HepG2 (cell line): ENCODE results near the gene GPRC5D. TPM values are rescaled to one million over a fixed set of nuclear protein-coding genes. Genes with fewer than 3 reads are reported as not detected.

Experiments
- ATAC-seq: fragments of 200-7000 bp; cut with Tn5 transposase; 3 replicates; pipeline ENCODE4 v1.9.1; 2020; ENCODE audit warnings: mild to moderate bottlenecking, moderate library complexity
- BruUV-seq: library from RNA; stranded (reverse); fragments of 400-500 nt; replicated peaks from 2 replicates; lab custom pipeline; 2021; lab: Mats Ljungman, UMichigan
- CTCF ChIA-PET: fragments of 300-600 bp; formaldehyde crosslinking; extraction: SDS; loops from one replicate; lab custom pipeline; 2021; ENCODE audit warnings: low total read pairs, inconsistent platforms, low intra/inter-chr PET ratio; lab: Yijun Ruan, JAX
- POLR2A ChIA-PET: fragments of 350-600 bp; sonication (Branson Sonifier 250); formaldehyde crosslinking; loops from one replicate; lab custom pipeline; 2020; ENCODE audit warnings: antibody characterized with exemption, inconsistent platforms; lab: Yijun Ruan, JAX
- DNase-seq: peaks from one replicate; pipeline ENCODE4 v3.0.0-alpha.2; 2015; ENCODE audit warnings: low spot score
- FAIRE-seq: peaks from 3 replicates; lab custom pipeline; 2011; peaks lifted over from hg19 to GRCh38; lab: Jason Lieb, UNC
- H2AFZ ChIP-seq: one replicate; pipeline ENCODE4 v1.6.1; 2011; ENCODE audit warnings: low read length, inconsistent platforms
- H3K27ac ChIP-seq: fragments of 300-600 bp; 3 replicates; pipeline ENCODE4 v1.8.0; 2011; ENCODE audit warnings: mixed run types, mild to moderate bottlenecking, mixed read lengths, low read length, inconsistent platforms; ENCODE audit not compliant: insufficient read depth; ENCODE audit errors: extremely low read length
- H3K27me3 ChIP-seq, 2 experiments: fragments of 200-600 bp in 1 of 2; 2 replicates in 1 of 2; 3 replicates in 1 of 2; pipeline versions ENCODE4 v1.6.0 to v1.8.0; 2011; ENCODE audit warnings: low read length in 2 of 2, mild to moderate bottlenecking in 2 of 2, moderate library complexity in 2 of 2, inconsistent platforms in 1 of 2; ENCODE audit not compliant: insufficient read depth in 2 of 2, control insufficient read depth in 1 of 2
- H3K36me3 ChIP-seq, 2 experiments: fragments of 200-600 bp in 1 of 2; replicated peaks in 1 of 2; 2 replicates in 1 of 2; 3 replicates in 1 of 2; pipeline versions ENCODE4 v1.5.1 to v1.8.0; 2011; ENCODE audit warnings: low read length in 2 of 2, inconsistent platforms in 1 of 2; ENCODE audit not compliant: insufficient read depth in 2 of 2, control insufficient read depth in 1 of 2
- H3K4me1 ChIP-seq: 2 replicates; pipeline ENCODE4 v1.5.1; 2012; ENCODE audit warnings: low read length, inconsistent platforms; ENCODE audit not compliant: insufficient read depth
- H3K4me2 ChIP-seq: 2 replicates; pipeline ENCODE4 v1.6.0; 2011; ENCODE audit warnings: low read depth, low read length, inconsistent platforms
- H3K4me3 ChIP-seq, 3 experiments: fragments of 200-600 bp in 1 of 3; sonication (generic), shearing (Covaris generic) in 1 of 3; replicated peaks in 1 of 3; 2 replicates each; pipeline ENCODE4 v1.5.1; 2011 to 2016; ENCODE audit warnings: low read length in 3 of 3, inconsistent platforms in 2 of 3, low read depth in 2 of 3, mild to moderate bottlenecking in 2 of 3, control low read depth in 1 of 3, mixed read lengths in 1 of 3; ENCODE audit not compliant: insufficient read depth in 1 of 3
- H3K79me2 ChIP-seq: one replicate; pipeline ENCODE4 v1.6.1; 2011; ENCODE audit warnings: low read length, inconsistent platforms; ENCODE audit not compliant: insufficient read depth
- H3K9ac ChIP-seq: 2 replicates; pipeline ENCODE4 v1.6.0; 2011; ENCODE audit warnings: mild to moderate bottlenecking, low read depth, low read length, inconsistent platforms; ENCODE audit not compliant: insufficient read depth
- H3K9me3 ChIP-seq: 2 replicates; pipeline ENCODE4 v1.5.1; 2012; ENCODE audit warnings: mild to moderate bottlenecking, low read length
- H4K20me1 ChIP-seq: 2 replicates; pipeline ENCODE4 v1.6.0; 2011; ENCODE audit warnings: inconsistent platforms, mild to moderate bottlenecking, low read length, moderate library complexity; ENCODE audit not compliant: insufficient read depth
- CBFB ChIP-seq: sonication (generic); formaldehyde crosslinking; IDR thresholded peaks from 2 replicates; pipeline ENCODE4 v1.4.0; 2020; ENCODE audit warnings: missing genetic modification reagents
- EED ChIP-seq: sonication (generic); formaldehyde crosslinking; IDR thresholded peaks from 2 replicates; pipeline ENCODE4 v1.5.0; 2020; ENCODE audit warnings: mild to moderate bottlenecking, missing genetic modification reagents
- ESRRA ChIP-seq: sonication (generic); formaldehyde crosslinking; IDR thresholded peaks from 2 replicates; pipeline ENCODE4 v1.5.1; 2020; ENCODE audit warnings: mild to moderate bottlenecking, low read depth, missing genetic modification reagents
- FOXO1 ChIP-seq: sonication (generic); formaldehyde crosslinking; IDR thresholded peaks from 2 replicates; pipeline ENCODE4 v1.4.0; 2020; ENCODE audit warnings: missing genetic modification reagents
- GABPB1 ChIP-seq: IDR thresholded peaks from 2 replicates; pipeline ENCODE4 v1.6.1; 2016; ENCODE audit warnings: mild to moderate bottlenecking, missing genetic modification reagents, moderate library complexity, missing compliant biosample characterization
- HMG20A ChIP-seq: IDR thresholded peaks from 2 replicates; pipeline ENCODE4 v1.6.1; 2016; ENCODE audit warnings: borderline replicate concordance
- NFATC3 ChIP-seq: sonication (generic); formaldehyde crosslinking; IDR thresholded peaks from 2 replicates; pipeline ENCODE4 v1.5.1; 2020; ENCODE audit warnings: mild to moderate bottlenecking, missing genetic modification reagents
- REPIN1 ChIP-seq: sonication (generic); formaldehyde crosslinking; IDR thresholded peaks from 2 replicates; pipeline ENCODE4 v1.8.0; 2022; ENCODE audit warnings: missing genetic modification reagents, low read depth, mild to moderate bottlenecking, borderline replicate concordance
- SRY ChIP-seq: sonication (generic); formaldehyde crosslinking; IDR thresholded peaks from 2 replicates; pipeline ENCODE4 v1.8.0; 2022; ENCODE audit warnings: mild to moderate bottlenecking, missing genetic modification reagents
- ZFP62 ChIP-seq: sonication (generic); formaldehyde crosslinking; IDR thresholded peaks from 2 replicates; pipeline ENCODE4 v1.4.0; 2020; ENCODE audit warnings: missing genetic modification reagents
- ZNF432 ChIP-seq: sonication (generic); formaldehyde crosslinking; IDR thresholded peaks from 2 replicates; pipeline ENCODE4 v1.5.0; 2020; ENCODE audit warnings: missing genetic modification reagents, mild to moderate bottlenecking, borderline replicate concordance
- ZNF501 ChIP-seq: sonication (generic); formaldehyde crosslinking; IDR thresholded peaks from 2 replicates; pipeline ENCODE4 v1.5.1; 2020; ENCODE audit warnings: mild to moderate bottlenecking, moderate library complexity, missing genetic modification reagents
- ZNF792 ChIP-seq: IDR thresholded peaks from 2 replicates; pipeline ENCODE4 v1.6.1; 2016
- ZNF878 ChIP-seq: sonication (generic); formaldehyde crosslinking; IDR thresholded peaks from 2 replicates; pipeline ENCODE4 v1.8.1; 2023; ENCODE audit warnings: mild to moderate bottlenecking, missing genetic modification reagents, moderate library complexity
- WGBS: methylation state at CpG from one replicate; pipeline ENCODE4 v1.1.6; 2017; ENCODE audit warnings: low lambda C conversion rate; 5-methylcytosine and 5-hydroxymethylcytosine counted together
- in situ Hi-C: cut with HindIII; loops from 2 replicates; pipeline ENCODE4 v1.10.0; 2017; ENCODE audit warnings: low pct_unique_long_range_greater_than_20kb; ENCODE audit not compliant: extremely low pct_ligation_motif_present
- intact Hi-C: fragments of 100-400 bp; cut with micrococcal nuclease; formaldehyde crosslinking; loops from one replicate; pipeline ENCODE4 v1.10.0; 2022; ENCODE audit not compliant: unreplicated experiment
- polyA plus RNA-seq, 8 experiments: library from polyadenylated mRNA; depleted of rRNA in 3 of 8; stranded (reverse) in 7 of 8; unstranded in 1 of 8; fragments of >200 nt; fragmentation: Illumina TruSeq in 4 of 8; extraction: Trizol in 4 of 8; gene quantifications; 2 replicates each; pipeline versions ENCODE4 v1.2.1 to v1.2.3, GENCODE V29; 2011 to 2016; ENCODE audit warnings: low read depth in 4 of 8, missing spikeins in 1 of 8, mixed read lengths in 1 of 8; ENCODE audit not compliant: insufficient read depth in 1 of 8
- total RNA-seq, 5 experiments: library from RNA; depleted of rRNA; stranded (reverse); fragments of >200 nt; fragmentation: Illumina TruSeq; extraction: Trizol; gene quantifications; 2 replicates each; pipeline ENCODE4 v1.2.3, GENCODE V29; 2016; ENCODE audit warnings: low read depth in 1 of 5
- TF ChIP-seq, protein P1 (sequence below): sonication (generic); formaldehyde crosslinking; IDR thresholded peaks from 2 replicates; pipeline ENCODE4 v1.5.0; 2020; ENCODE audit warnings: missing genetic modification reagents
- TF ChIP-seq, protein P2 (sequence below): sonication (generic); formaldehyde crosslinking; IDR thresholded peaks from 2 replicates; pipeline ENCODE4 v1.4.0; 2020; ENCODE audit warnings: missing genetic modification reagents
- TF ChIP-seq, protein P3 (sequence below): sonication (generic); formaldehyde crosslinking; conservative IDR thresholded peaks from 2 replicates; pipeline ENCODE4 v1.4.0; 2020; ENCODE audit warnings: mild to moderate bottlenecking, missing genetic modification reagents, moderate library complexity
- TF ChIP-seq, protein P4 (sequence below): IDR thresholded peaks from 2 replicates; pipeline ENCODE4 v1.6.1; 2016

Gene GPRC5D
- total and polyA plus RNA-seq, 2 of the 13 experiments (the other 11 are each of a cell fraction or from before 2014, with no cell fraction given), result not detected

DNA sequence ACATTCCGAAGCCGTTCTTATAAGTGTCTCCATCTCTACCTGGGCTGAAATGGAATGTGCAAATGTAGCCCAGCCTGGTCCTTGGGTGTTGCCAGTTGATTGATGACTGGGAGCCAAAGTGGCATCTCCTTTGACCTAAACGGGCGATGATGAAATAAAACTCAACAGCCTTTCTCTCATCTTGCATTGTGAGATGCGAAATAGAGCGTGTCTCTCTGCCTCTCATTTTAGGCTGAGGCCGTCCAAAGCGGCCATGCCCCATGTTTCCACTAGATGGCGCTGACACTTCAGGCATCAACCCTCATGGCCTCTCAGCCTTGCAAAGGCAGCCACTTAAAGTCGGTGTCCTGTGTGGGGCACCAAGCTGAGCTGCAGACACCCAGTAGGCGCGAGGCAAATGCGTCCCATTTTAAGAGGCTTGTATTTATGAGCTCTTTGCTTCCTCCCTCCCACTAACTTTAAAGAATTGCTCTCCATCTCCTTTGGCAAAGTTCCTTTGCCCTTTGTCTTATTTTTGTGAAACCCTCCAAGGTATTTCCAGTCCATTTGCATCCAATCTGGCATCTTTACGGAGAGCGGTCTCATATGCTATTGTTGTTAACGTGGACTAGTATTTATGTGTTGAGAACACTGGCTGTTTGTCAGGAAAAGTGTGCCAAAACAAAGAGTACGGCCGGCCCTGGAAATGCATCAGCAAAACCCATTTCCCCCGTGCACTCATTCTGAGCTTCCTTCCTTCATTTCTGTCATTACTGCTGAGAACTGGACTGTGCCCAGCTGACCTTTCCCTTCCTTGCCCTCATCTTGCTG lies 35.6 kb downstream of the GPRC5D start (continued):
- TF ChIP-seq FOXO1 (CRISPR knock-in tag) (peak; percentile 43; the same call in 1 of the 2 replicates), ZNF501 (no peak), CBFB (no peak), REPIN1 (CRISPR knock-in tag) (no peak; the same call in 1 of the 2 replicates), NFATC3 (CRISPR knock-in tag) (no peak), SRY (CRISPR knock-in tag) (no peak), ESRRA (no peak), ZNF432 (CRISPR knock-in tag) (no peak), HMG20A (no peak)
- TF ChIP-seq, protein P1, sequence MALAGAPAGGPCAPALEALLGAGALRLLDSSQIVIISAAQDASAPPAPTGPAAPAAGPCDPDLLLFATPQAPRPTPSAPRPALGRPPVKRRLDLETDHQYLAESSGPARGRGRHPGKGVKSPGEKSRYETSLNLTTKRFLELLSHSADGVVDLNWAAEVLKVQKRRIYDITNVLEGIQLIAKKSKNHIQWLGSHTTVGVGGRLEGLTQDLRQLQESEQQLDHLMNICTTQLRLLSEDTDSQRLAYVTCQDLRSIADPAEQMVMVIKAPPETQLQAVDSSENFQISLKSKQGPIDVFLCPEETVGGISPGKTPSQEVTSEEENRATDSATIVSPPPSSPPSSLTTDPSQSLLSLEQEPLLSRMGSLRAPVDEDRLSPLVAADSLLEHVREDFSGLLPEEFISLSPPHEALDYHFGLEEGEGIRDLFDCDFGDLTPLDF, result no peak

DNA sequence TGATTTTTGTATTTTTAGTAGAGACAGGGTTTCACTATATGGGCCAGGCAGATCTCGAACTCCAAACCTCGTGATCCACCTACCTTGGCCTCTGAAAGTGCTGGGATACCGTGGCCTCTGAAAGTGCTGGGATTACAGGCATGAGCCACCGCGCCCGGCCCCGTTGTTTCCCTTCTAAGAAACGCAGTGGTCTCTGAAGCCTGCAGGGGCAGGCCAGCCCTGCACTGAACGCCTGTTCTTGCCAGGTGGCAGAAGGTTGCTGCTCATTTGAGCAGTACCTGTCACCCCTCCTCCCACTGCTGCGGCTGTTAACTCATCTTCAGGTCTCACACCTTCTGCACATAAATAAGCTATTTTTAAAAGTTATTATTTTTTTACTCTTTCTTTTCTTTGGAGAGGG lies 36.3 kb downstream of the GPRC5D start:
- 36% methylated on average over 10 of the region's 10 CpGs for WGBS
- H3K79me2 ChIP-seq, result no peaks in the 10 kb centered on the region
- H3K27ac ChIP-seq, result no peak overlapping the region
- no peak overlapping the region for H3K4me3 ChIP-seq
- no peak overlapping the region for H3K4me2 ChIP-seq
- ATAC-seq, result peak; percentile 63
- CTCF ChIA-PET, result interaction anchor here (0.7 to 2.0 kb wide), 7 partner anchors 60 to 318 kb away, joined by 3 to 31 read pairs (median 5); no protein-coding TSS in a partner anchor
- H2AFZ ChIP-seq, result no peak overlapping the region
- H4K20me1 ChIP-seq, result no peaks in the 10 kb centered on the region; the same call in 1 of the 2 replicates
- H3K27me3 ChIP-seq, result peaks cover 4 to 16% of the 10 kb centered on the region in 2 experiments
- H3K9me3 ChIP-seq, result no peaks in the 10 kb centered on the region
- no peak overlapping the region for H3K9ac ChIP-seq
- POLR2A ChIA-PET, result no interaction called here
- intact Hi-C loops, result loop anchor here (1.0 kb wide), 3 partner anchors 60 to 297 kb away; no protein-coding TSS in a partner anchor
- no peaks in the 10 kb centered on the region for H3K36me3 ChIP-seq
- BruUV-seq, result no TSS peak
- FAIRE-seq, result no peak
- in situ Hi-C loops, result loop anchor here (5.0 kb wide), 2 partner anchors 67 to 297 kb away; no protein-coding TSS in a partner anchor
- DNase-seq, result no peak
- peaks cover 18% of the 10 kb centered on the region for H3K4me1 ChIP-seq
- TF ChIP-seq, protein P2, sequence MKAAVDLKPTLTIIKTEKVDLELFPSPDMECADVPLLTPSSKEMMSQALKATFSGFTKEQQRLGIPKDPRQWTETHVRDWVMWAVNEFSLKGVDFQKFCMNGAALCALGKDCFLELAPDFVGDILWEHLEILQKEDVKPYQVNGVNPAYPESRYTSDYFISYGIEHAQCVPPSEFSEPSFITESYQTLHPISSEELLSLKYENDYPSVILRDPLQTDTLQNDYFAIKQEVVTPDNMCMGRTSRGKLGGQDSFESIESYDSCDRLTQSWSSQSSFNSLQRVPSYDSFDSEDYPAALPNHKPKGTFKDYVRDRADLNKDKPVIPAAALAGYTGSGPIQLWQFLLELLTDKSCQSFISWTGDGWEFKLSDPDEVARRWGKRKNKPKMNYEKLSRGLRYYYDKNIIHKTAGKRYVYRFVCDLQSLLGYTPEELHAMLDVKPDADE (CRISPR knock-in tag), result no peak
- TF ChIP-seq EED (CRISPR knock-in tag), result no peak
- TF ChIP-seq, protein P3, sequence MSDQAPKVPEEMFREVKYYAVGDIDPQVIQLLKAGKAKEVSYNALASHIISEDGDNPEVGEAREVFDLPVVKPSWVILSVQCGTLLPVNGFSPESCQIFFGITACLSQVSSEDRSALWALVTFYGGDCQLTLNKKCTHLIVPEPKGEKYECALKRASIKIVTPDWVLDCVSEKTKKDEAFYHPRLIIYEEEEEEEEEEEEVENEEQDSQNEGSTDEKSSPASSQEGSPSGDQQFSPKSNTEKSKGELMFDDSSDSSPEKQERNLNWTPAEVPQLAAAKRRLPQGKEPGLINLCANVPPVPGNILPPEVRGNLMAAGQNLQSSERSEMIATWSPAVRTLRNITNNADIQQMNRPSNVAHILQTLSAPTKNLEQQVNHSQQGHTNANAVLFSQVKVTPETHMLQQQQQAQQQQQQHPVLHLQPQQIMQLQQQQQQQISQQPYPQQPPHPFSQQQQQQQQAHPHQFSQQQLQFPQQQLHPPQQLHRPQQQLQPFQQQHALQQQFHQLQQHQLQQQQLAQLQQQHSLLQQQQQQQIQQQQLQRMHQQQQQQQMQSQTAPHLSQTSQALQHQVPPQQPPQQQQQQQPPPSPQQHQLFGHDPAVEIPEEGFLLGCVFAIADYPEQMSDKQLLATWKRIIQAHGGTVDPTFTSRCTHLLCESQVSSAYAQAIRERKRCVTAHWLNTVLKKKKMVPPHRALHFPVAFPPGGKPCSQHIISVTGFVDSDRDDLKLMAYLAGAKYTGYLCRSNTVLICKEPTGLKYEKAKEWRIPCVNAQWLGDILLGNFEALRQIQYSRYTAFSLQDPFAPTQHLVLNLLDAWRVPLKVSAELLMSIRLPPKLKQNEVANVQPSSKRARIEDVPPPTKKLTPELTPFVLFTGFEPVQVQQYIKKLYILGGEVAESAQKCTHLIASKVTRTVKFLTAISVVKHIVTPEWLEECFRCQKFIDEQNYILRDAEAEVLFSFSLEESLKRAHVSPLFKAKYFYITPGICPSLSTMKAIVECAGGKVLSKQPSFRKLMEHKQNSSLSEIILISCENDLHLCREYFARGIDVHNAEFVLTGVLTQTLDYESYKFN (CRISPR knock-in tag), result no peak
- TF ChIP-seq, protein P4, sequence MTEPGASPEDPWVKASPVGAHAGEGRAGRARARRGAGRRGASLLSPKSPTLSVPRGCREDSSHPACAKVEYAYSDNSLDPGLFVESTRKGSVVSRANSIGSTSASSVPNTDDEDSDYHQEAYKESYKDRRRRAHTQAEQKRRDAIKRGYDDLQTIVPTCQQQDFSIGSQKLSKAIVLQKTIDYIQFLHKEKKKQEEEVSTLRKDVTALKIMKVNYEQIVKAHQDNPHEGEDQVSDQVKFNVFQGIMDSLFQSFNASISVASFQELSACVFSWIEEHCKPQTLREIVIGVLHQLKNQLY (CRISPR knock-in tag), result no peak
- TF ChIP-seq GABPB1 (CRISPR knock-in tag), result no peak
- TF ChIP-seq ZNF792, result no peak
- TF ChIP-seq ZFP62, result no peak
- TF ChIP-seq ZNF878, result no peak
